GF-D8 (cell line): ENCODE results near the gene OR5M10.
"Not testable (repeated sequence)": the region's sequence is repeated elsewhere in the genome, so short reads cannot be mapped to it uniquely, and the experiment has no call there.

Experiments
- DNase-seq: peaks from one replicate; lab custom pipeline; 2025; lab: John Stamatoyannopoulos, UW

The OR5M10 gene

GRCh38 chr11:56577621-56578020 is at the start of gene OR5M10:
OR5M10 (minus strand) TSS chr11:56577721; CDS start chr11:56577721, 0 bp downstream.
- DNase-seq = no peak

GRCh38 chr11:56625946-56626345 is 48.4 kb upstream of the OR5M10 start:
- DNase-seq = no peak

- peak; percentile 15 for DNase-seq
Measured at GRCh38 chr11:56624661-56625110, 47.2 kb upstream of the OR5M10 start.

GRCh38 chr11:56611174-56611573 is 33.7 kb upstream of the OR5M10 start:
- no peak for DNase-seq

GRCh38 chr11:56592088-56592717 is 14.7 kb upstream of the OR5M10 start:
- not testable (repeated sequence) for DNase-seq

GRCh38 chr11:56558574-56558973 is 18.9 kb downstream of the OR5M10 start:
- no peak for DNase-seq

- not testable (repeated sequence) for DNase-seq
Measured at GRCh38 chr11:56554691-56555090, 22.8 kb downstream of the OR5M10 start.

- DNase-seq = no peak
Measured at GRCh38 chr11:56545531-56545930, 32.0 kb downstream of the OR5M10 start.

- DNase-seq = no peak
Measured at GRCh38 chr11:56543739-56544138, 33.8 kb downstream of the OR5M10 start.

- no peak for DNase-seq
Measured at GRCh38 chr11:56543157-56543556, 34.4 kb downstream of the OR5M10 start, which contains the start of gene OR5M11. OR5M11 (minus strand) TSS chr11:56543257; CDS start chr11:56543257, 0 bp downstream.

- DNase-seq = no peak
Measured at GRCh38 chr11:56533054-56533740, 44.3 kb downstream of the OR5M10 start.

GRCh38 chr11:56531856-56532255 is 45.7 kb downstream of the OR5M10 start:
- no peak for DNase-seq
